HepG2 (cell line): Measurements from ENCODE around the gene TMEFF2. TPM values are rescaled to one million over a fixed set of nuclear protein-coding genes. Genes with fewer than 3 reads are reported as not detected.
A peak's percentile ranks its signal among the peaks of the same experiment; 100 is the strongest.

ENCODE experiments used
- ASH2L ChIP-seq: fragments of 300-600, 200-600 bp; sonication (generic); IDR thresholded peaks from 2 replicates; pipeline ENCODE4 v1.7.0; 2017; ENCODE audit warnings: low read depth, mild to moderate bottlenecking, moderate library complexity, mixed read lengths, low read length; ENCODE audit not compliant: insufficient read length
- CEBPG ChIP-seq: IDR thresholded peaks from 2 replicates; pipeline ENCODE4 v1.6.1; 2016
- FOXO1 ChIP-seq: sonication (generic); formaldehyde crosslinking; IDR thresholded peaks from 2 replicates; pipeline ENCODE4 v1.4.0; 2020; ENCODE audit warnings: missing genetic modification reagents
- HMG20A ChIP-seq: IDR thresholded peaks from 2 replicates; pipeline ENCODE4 v1.6.1; 2016; ENCODE audit warnings: borderline replicate concordance
- HNRNPL ChIP-seq: fragments of 200-400 bp; formaldehyde crosslinking; IDR thresholded peaks from 2 replicates; pipeline ENCODE4 v1.6.1; 2017; ENCODE audit warnings: mild to moderate bottlenecking, low read depth, low read length
- IRF9 ChIP-seq: sonication (generic); formaldehyde crosslinking; IDR thresholded peaks from 2 replicates; pipeline ENCODE4 v1.8.0; 2022; ENCODE audit warnings: missing genetic modification reagents, mild to moderate bottlenecking, borderline replicate concordance
- MBD4 ChIP-seq: IDR thresholded peaks from 2 replicates; pipeline ENCODE4 v1.6.1; 2012; ENCODE audit warnings: low read length, inconsistent platforms, borderline replicate concordance
- MED1 ChIP-seq: sonication (generic); formaldehyde crosslinking; IDR thresholded peaks from 2 replicates; pipeline ENCODE4 v1.4.0; 2020; ENCODE audit warnings: missing genetic modification reagents
- PHF5A ChIP-seq: IDR thresholded peaks from one replicate; pipeline ENCODE4 v1.6.1; 2018; ENCODE audit warnings: low read depth, missing genetic modification reagents; ENCODE audit not compliant: unreplicated experiment
- PHF8 ChIP-seq: sonication (generic); formaldehyde crosslinking; IDR thresholded peaks from 2 replicates; pipeline ENCODE4 v1.5.0; 2020; ENCODE audit warnings: missing genetic modification reagents
- PRDM10 ChIP-seq: sonication (generic); formaldehyde crosslinking; IDR thresholded peaks from 2 replicates; pipeline ENCODE4 v1.4.0; 2020; ENCODE audit warnings: low read depth, missing genetic modification reagents
- RFXANK ChIP-seq: IDR thresholded peaks from 2 replicates; pipeline ENCODE4 v1.6.1; 2016
- RNF2 ChIP-seq: fragments of 450-650 bp; conservative IDR thresholded peaks from 2 replicates; pipeline ENCODE4 v1.6.1; 2016; ENCODE audit warnings: low read depth
- SAP130 ChIP-seq: IDR thresholded peaks from 2 replicates; pipeline ENCODE4 v1.6.1; 2016; ENCODE audit warnings: low read depth
- SOX5 ChIP-seq: IDR thresholded peaks from 2 replicates; pipeline ENCODE4 v1.6.1; 2016; ENCODE audit warnings: borderline replicate concordance
- SP2 ChIP-seq: sonication (generic); formaldehyde crosslinking; IDR thresholded peaks from 2 replicates; pipeline ENCODE4 v1.5.1; 2020; ENCODE audit warnings: mild to moderate bottlenecking, missing genetic modification reagents
- SUZ12 ChIP-seq: fragments of 150-350 bp; IDR thresholded peaks from 2 replicates; pipeline ENCODE4 v1.6.1; 2014; ENCODE audit warnings: low read depth, low read length
- ZEB1 ChIP-seq: IDR thresholded peaks from 2 replicates; pipeline ENCODE4 v1.6.1; 2012; ENCODE audit warnings: mild to moderate bottlenecking, low read depth, inconsistent platforms; ENCODE audit not compliant: insufficient replicate concordance
- ZNF101 ChIP-seq: sonication (generic); formaldehyde crosslinking; IDR thresholded peaks from 2 replicates; pipeline ENCODE4 v1.4.0; 2020; ENCODE audit warnings: mild to moderate bottlenecking, low read depth, missing genetic modification reagents, borderline replicate concordance
- ZNF12 ChIP-seq: sonication (generic); formaldehyde crosslinking; IDR thresholded peaks from 2 replicates; pipeline ENCODE4 v1.5.0; 2020; ENCODE audit warnings: missing genetic modification reagents
- ZNF329 ChIP-seq: sonication (generic); formaldehyde crosslinking; IDR thresholded peaks from 2 replicates; pipeline ENCODE4 v1.9.0; 2021; ENCODE audit warnings: low read depth, mild to moderate bottlenecking, missing genetic modification reagents
- ZNF44 ChIP-seq: sonication (generic); formaldehyde crosslinking; IDR thresholded peaks from 2 replicates; pipeline ENCODE4 v1.5.1; 2020; ENCODE audit warnings: mild to moderate bottlenecking, missing genetic modification reagents
- ZNF557 ChIP-seq: sonication (generic); formaldehyde crosslinking; IDR thresholded peaks from 2 replicates; pipeline ENCODE4 v1.4.0; 2020; ENCODE audit warnings: missing genetic modification reagents
- ZNF567 ChIP-seq: sonication (generic); formaldehyde crosslinking; IDR thresholded peaks from 2 replicates; pipeline ENCODE4 v1.8.1; 2023; ENCODE audit warnings: mild to moderate bottlenecking, missing genetic modification reagents, borderline replicate concordance
- ZNF577 ChIP-seq: sonication (generic); formaldehyde crosslinking; IDR thresholded peaks from 2 replicates; pipeline ENCODE4 v1.4.0; 2020; ENCODE audit warnings: mild to moderate bottlenecking, low read depth, missing genetic modification reagents, borderline replicate concordance
- ZNF691 ChIP-seq: sonication (generic); formaldehyde crosslinking; IDR thresholded peaks from 2 replicates; pipeline ENCODE4 v1.4.0; 2020; ENCODE audit warnings: missing genetic modification reagents, low read depth, mild to moderate bottlenecking, borderline replicate concordance
- ZSCAN5A ChIP-seq: sonication (generic); formaldehyde crosslinking; IDR thresholded peaks from 2 replicates; pipeline ENCODE4 v1.8.0; 2022; ENCODE audit warnings: mild to moderate bottlenecking, missing genetic modification reagents, borderline replicate concordance
- polyA plus RNA-seq, 8 experiments: library from polyadenylated mRNA; depleted of rRNA in 3 of 8; stranded (reverse) in 7 of 8; unstranded in 1 of 8; fragments of >200 nt; fragmentation: Illumina TruSeq in 4 of 8; extraction: Trizol in 4 of 8; gene quantifications; 2 replicates each; pipeline versions ENCODE4 v1.2.1 to v1.2.3, GENCODE V29; 2011 to 2016; ENCODE audit warnings: low read depth in 4 of 8, missing spikeins in 1 of 8, mixed read lengths in 1 of 8; ENCODE audit not compliant: insufficient read depth in 1 of 8
- total RNA-seq, 5 experiments: library from RNA; depleted of rRNA; stranded (reverse); fragments of >200 nt; fragmentation: Illumina TruSeq; extraction: Trizol; gene quantifications; 2 replicates each; pipeline ENCODE4 v1.2.3, GENCODE V29; 2016; ENCODE audit warnings: low read depth in 1 of 5

The TMEFF2 gene
- total and polyA plus RNA-seq, 2 of the 13 experiments (the other 11 are each of a cell fraction or from before 2014, with no cell fraction given) = not detected

DNA sequence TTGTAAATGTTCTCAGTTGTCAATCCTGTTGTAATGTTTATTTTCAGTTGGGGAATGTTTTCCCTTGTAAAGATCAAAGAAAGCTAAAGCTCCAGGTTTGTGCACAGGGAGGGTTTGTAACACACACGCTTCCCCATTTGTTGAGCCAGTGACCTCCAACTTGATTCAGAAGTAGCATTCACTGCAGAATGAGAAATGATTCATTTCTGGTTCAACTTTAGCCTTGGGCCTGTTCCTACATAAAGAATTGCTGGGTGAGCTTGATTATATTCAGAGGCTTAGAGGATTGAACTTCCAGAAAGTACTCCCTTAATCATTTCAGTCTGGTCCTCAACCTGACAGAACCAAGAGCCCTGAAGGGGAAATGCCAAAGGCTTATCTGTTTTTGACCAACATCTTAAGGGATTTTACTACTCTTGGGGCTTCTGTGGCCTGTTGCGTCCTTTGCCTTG lies 277.3 kb downstream of the TMEFF2 start (continued):
- TF ChIP-seq PHF8 (CRISPR knock-in tag) = no peak
- TF ChIP-seq SAP130 (CRISPR knock-in tag) = peak; percentile 50
- peak; percentile 78 for TF ChIP-seq SOX5 (CRISPR knock-in tag)
- TF ChIP-seq ZNF691 = no peak
- no peak for TF ChIP-seq ZEB1
- TF ChIP-seq MED1 = 0 out of 2 replicates have a peak, but pooled peaks have one; percentile 21
- TF ChIP-seq CEBPG (CRISPR knock-in tag) = no peak
- TF ChIP-seq ZNF577 (CRISPR knock-in tag) = no peak
- TF ChIP-seq PRDM10 (CRISPR knock-in tag) = no peak
- no peak for TF ChIP-seq FOXO1 (CRISPR knock-in tag)
- TF ChIP-seq HNRNPL = no peak
- TF ChIP-seq ZNF567 (CRISPR knock-in tag) = no peak
- peak; percentile 55; the same call in 1 of the 2 replicates for TF ChIP-seq HMG20A (CRISPR knock-in tag)
- no peak for TF ChIP-seq RFXANK (CRISPR knock-in tag)
- TF ChIP-seq PHF5A (CRISPR knock-in tag) = no peak
- TF ChIP-seq RNF2 = no peak
- no peak for TF ChIP-seq IRF9 (CRISPR knock-in tag)
- no peak for TF ChIP-seq ZNF557 (CRISPR knock-in tag)
- no peak for TF ChIP-seq ZNF101 (CRISPR knock-in tag)
- TF ChIP-seq ASH2L = peak; percentile 43
- TF ChIP-seq ZNF12 (CRISPR knock-in tag) = no peak
- TF ChIP-seq ZNF44 (CRISPR knock-in tag) = no peak
- no peak for TF ChIP-seq ZSCAN5A
- TF ChIP-seq SP2 (CRISPR knock-in tag) = no peak
- TF ChIP-seq SUZ12 = no peak
- TF ChIP-seq ZNF329 (CRISPR knock-in tag) = no peak
- no peak for TF ChIP-seq MBD4
